Measurements from ENCODE around the gene PCDHGA11. TPM values are rescaled to one million over a fixed set of nuclear protein-coding genes. Genes with fewer than 3 reads are reported as not detected.
"Not testable (repeated sequence)": the region's sequence is repeated elsewhere in the genome, so short reads cannot be mapped to it uniquely, and the experiment has no call there.

Gene PCDHGA11
- total RNA-seq, 2 donors from 2014 or later, result 0.22 TPM; not detected in 1

DNA sequence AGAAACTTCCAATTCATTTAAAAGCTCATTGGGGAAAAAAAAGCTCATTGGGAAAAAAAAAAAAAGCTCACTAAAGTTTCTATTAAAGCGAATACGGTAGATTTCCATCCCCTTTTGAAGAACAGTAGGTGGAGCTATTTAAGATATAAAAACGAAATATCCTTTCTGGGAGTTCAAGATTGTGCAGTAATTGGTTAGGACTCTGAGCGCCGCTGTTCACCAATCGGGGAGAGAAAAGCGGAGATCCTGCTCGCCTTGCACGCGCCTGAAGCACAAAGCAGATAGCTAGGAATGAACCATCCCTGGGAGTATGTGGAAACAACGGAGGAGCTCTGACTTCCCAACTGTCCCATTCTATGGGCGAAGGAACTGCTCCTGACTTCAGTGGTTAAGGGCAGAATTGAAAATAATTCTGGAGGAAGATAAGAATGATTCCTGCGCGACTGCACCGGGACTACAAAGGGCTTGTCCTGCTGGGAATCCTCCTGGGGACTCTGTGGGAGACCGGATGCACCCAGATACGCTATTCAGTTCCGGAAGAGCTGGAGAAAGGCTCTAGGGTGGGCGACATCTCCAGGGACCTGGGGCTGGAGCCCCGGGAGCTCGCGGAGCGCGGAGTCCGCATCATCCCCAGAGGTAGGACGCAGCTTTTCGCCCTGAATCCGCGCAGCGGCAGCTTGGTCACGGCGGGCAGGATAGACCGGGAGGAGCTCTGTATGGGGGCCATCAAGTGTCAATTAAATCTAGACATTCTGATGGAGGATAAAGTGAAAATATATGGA is 9.7 kb downstream of the PCDHGA11 start, which contains the start of gene PCDHGA12:
Gene PCDHGA12 (plus strand): TSS at position 176 of the 782 bp plus-strand sequence. CDS start 253 bp downstream, at position 429.
- Mint-ChIP-seq H3K9me3 (peaks cover 9 to 10% of the 10 kb centered on the region in 2 donors), H3K4me1 (ENCODE audit: low read depth) (peaks cover 21% of the 10 kb centered on the region), H3K4me3 (peak within 1 kb of the TSS; percentile 84 to 87), H3K27ac (peak within 1 kb of the TSS; percentile 77), H3K27me3 (ENCODE audit: low read depth) (peaks cover 68% of the 10 kb centered on the region), H3K36me3 (ENCODE audit: insufficient read depth in 2 of 2) (peaks cover 13 to 23% of the 10 kb centered on the region in 2 donors)
- peak; percentile 53 to 78 for ATAC-seq (replicated peaks in 1 of 2)
- DNase-seq, result peak in 1 of 2 donors; percentile 55

DNA sequence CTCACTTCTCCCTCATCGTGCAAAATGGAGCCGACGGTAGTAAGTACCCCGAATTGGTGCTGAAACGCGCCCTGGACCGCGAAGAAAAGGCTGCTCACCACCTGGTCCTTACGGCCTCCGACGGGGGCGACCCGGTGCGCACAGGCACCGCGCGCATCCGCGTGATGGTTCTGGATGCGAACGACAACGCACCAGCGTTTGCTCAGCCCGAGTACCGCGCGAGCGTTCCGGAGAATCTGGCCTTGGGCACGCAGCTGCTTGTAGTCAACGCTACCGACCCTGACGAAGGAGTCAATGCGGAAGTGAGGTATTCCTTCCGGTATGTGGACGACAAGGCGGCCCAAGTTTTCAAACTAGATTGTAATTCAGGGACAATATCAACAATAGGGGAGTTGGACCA is 10.4 kb downstream of the PCDHGA11 start:
- DNase-seq (peak in 1 of 2 donors; percentile 31), ATAC-seq (replicated peaks in 1 of 2) (peak in 1 of 2 donors; percentile 37)
- H3K27me3 Mint-ChIP-seq (ENCODE audit: low read depth), result peaks cover 63% of the 10 kb centered on the region
- no peak overlapping the region for H3K27ac Mint-ChIP-seq
- H3K4me3 Mint-ChIP-seq, result peak overlapping the region; percentile 84 to 87
- peaks cover 21% of the 10 kb centered on the region for H3K4me1 Mint-ChIP-seq (ENCODE audit: low read depth)
- peaks cover 9 to 10% of the 10 kb centered on the region in 2 donors for H3K9me3 Mint-ChIP-seq
- peaks cover 13 to 23% of the 10 kb centered on the region in 2 donors for H3K36me3 Mint-ChIP-seq (ENCODE audit: insufficient read depth in 2 of 2)

DNA sequence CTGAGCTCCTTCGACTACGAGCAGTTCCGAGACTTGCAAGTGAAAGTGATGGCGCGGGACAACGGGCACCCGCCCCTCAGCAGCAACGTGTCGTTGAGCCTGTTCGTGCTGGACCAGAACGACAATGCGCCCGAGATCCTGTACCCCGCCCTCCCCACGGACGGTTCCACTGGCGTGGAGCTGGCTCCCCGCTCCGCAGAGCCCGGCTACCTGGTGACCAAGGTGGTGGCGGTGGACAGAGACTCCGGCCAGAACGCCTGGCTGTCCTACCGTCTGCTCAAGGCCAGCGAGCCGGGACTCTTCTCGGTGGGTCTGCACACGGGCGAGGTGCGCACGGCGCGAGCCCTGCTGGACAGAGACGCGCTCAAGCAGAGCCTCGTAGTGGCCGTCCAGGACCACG is 11.5 kb downstream of the PCDHGA11 start:
- peaks cover 59% of the 10 kb centered on the region for H3K27me3 Mint-ChIP-seq (ENCODE audit: low read depth)
- DNase-seq; H3K9me3 Mint-ChIP-seq; H3K27ac Mint-ChIP-seq; H3K4me3 Mint-ChIP-seq; ATAC-seq (replicated peaks in 1 of 2): not testable (repeated sequence)
- peaks cover 13 to 23% of the 10 kb centered on the region in 2 donors for H3K36me3 Mint-ChIP-seq (ENCODE audit: insufficient read depth in 2 of 2)
- peaks cover 21% of the 10 kb centered on the region for H3K4me1 Mint-ChIP-seq (ENCODE audit: low read depth)

DNA sequence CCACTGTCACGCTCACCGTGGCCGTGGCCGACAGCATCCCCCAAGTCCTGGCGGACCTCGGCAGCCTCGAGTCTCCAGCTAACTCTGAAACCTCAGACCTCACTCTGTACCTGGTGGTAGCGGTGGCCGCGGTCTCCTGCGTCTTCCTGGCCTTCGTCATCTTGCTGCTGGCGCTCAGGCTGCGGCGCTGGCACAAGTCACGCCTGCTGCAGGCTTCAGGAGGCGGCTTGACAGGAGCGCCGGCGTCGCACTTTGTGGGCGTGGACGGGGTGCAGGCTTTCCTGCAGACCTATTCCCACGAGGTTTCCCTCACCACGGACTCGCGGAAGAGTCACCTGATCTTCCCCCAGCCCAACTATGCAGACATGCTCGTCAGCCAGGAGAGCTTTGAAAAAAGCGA is 11.9 kb downstream of the PCDHGA11 start:
- H3K4me1 Mint-ChIP-seq (ENCODE audit: low read depth), result peaks cover 21% of the 10 kb centered on the region
- H3K9me3 Mint-ChIP-seq; ATAC-seq (replicated peaks in 1 of 2); DNase-seq; H3K4me3 Mint-ChIP-seq; H3K27ac Mint-ChIP-seq: not testable (repeated sequence)
- peaks cover 58% of the 10 kb centered on the region for H3K27me3 Mint-ChIP-seq (ENCODE audit: low read depth)
- peaks cover 13 to 23% of the 10 kb centered on the region in 2 donors for H3K36me3 Mint-ChIP-seq (ENCODE audit: insufficient read depth in 2 of 2)

DNA sequence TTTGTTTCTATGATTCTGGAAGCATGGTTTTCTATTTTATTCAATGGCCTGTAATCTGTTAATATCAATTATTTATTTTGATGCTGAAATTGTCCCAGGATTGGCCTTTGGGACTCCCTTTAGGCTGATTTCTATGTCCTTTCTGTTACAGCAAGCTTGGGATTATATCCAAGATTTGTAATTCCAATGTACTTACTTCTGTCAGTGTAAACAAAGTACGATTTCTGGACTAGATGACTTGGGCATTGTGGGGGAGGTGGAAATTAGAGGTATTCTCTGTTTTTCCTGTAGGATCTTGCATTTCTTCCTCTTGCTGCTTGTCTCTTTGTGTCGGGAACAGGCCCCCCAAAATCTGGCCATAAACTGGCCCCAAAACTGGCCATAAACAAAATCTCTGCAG is 13.2 kb downstream of the PCDHGA11 start:
- Mint-ChIP-seq H3K9me3 (peaks cover 6 to 10% of the 10 kb centered on the region in 2 donors), H3K4me1 (ENCODE audit: low read depth) (peaks cover 21% of the 10 kb centered on the region), H3K36me3 (ENCODE audit: insufficient read depth in 2 of 2) (peaks cover 13 to 20% of the 10 kb centered on the region in 2 donors), H3K27ac (no peak overlapping the region), H3K27me3 (ENCODE audit: low read depth) (peaks cover 48% of the 10 kb centered on the region), H3K4me3 (no peak overlapping the region)
- DNase-seq (no peak), ATAC-seq (replicated peaks in 1 of 2) (no peak)

DNA sequence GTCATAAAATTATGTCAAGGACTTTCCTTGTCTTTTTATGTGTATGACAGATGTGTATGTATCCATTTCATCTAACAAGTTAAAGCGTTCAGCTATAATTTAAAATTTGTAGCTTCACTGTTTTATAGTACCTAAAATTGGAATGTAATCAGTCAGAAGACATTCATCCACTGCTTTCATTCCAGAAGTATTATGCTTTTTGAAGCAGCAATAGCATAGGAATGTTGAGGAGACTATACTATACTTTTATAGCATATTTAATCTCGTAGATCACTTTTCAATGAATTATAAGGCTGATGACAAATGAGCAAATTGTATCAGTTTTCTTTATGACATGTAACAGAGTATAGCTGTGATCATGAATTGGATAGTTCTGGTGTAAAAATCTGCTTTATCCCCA is 16.4 kb downstream of the PCDHGA11 start:
- ATAC-seq (replicated peaks in 1 of 2), result no peak
- Mint-ChIP-seq H3K36me3 (ENCODE audit: insufficient read depth in 2 of 2) (peaks cover 3 to 10% of the 10 kb centered on the region in 2 donors), H3K27me3 (ENCODE audit: low read depth) (peaks cover 30% of the 10 kb centered on the region), H3K4me3 (no peak overlapping the region), H3K27ac (no peak overlapping the region), H3K9me3 (peaks cover 3% of the 10 kb centered on the region in 2 donors), H3K4me1 (ENCODE audit: low read depth) (peaks cover under 1% of the 10 kb centered on the region)
- DNase-seq, result no peak

DNA sequence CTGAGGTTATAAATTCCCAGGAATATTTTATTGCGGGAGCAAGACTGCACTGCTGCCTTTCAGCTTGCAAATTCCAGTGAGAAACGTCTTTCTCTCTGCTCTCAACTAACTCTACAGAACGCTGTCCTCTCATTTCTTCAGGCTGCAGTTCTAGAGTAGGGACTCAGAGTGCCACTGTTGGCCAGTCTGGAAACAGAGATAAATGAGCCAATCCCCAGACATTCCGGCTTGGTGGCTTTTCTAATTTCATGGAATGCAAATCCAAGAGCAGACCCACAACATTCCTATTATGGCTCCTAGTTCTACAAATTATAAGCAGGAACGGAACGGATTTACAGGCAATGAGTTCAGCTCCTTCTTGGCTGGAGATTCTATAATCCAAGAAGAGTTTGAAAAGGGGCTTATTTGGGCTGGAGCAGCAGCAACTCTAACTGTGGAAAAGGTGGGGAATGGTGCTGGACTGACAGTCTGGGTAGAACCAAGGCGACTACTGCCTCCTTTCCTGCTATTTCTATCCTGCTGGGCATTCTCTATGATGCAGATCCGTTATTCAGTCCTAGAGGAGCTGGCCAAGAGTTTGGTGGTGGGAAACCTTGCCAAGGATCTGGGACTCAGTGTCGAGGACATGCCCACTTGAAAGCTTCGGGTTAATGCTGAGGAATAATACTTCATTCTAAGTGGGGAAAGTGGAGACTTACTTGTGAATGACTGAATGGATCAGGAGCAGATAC is 18.7 kb downstream of the PCDHGA11 start:
- no peak for ATAC-seq (replicated peaks in 1 of 2)
- Mint-ChIP-seq H3K36me3 (ENCODE audit: insufficient read depth in 2 of 2) (peaks cover 0 to 3% of the 10 kb centered on the region in 2 donors), H3K27me3 (ENCODE audit: low read depth) (peaks cover 18% of the 10 kb centered on the region), H3K27ac (no peak overlapping the region), H3K4me3 (no peak overlapping the region), H3K9me3 (peaks cover 2 to 4% of the 10 kb centered on the region in 2 donors), H3K4me1 (ENCODE audit: low read depth) (no peaks in the 10 kb centered on the region)
- DNase-seq, result no peak

DNA sequence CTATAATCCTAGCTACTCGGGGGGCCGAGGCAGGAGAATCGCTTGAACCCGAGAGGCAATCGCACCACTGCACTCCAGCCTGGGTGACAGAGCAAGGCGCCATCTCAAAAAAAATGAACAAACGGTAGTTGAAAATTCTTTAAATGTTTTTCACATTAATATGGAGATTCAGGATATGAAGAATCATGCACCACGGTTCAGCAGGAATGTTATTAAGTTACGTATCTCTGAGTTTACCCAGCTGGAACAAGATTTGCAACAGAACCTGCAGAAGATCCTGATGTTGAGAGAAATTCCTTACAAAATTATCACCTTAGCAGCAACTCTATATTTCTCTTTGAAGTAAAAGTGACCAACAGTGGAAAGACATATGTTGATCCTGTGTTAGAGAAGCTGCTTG is 19.5 kb downstream of the PCDHGA11 start:
- Mint-ChIP-seq H3K27ac (no peak overlapping the region), H3K9me3 (peaks cover 2 to 4% of the 10 kb centered on the region in 2 donors), H3K4me1 (ENCODE audit: low read depth) (no peaks in the 10 kb centered on the region), H3K36me3 (ENCODE audit: insufficient read depth in 2 of 2) (peaks cover 0 to 3% of the 10 kb centered on the region in 2 donors), H3K4me3 (no peak overlapping the region), H3K27me3 (ENCODE audit: low read depth) (peaks cover 24% of the 10 kb centered on the region)
- DNase-seq, result no peak
- no peak for ATAC-seq (replicated peaks in 1 of 2)

DNA sequence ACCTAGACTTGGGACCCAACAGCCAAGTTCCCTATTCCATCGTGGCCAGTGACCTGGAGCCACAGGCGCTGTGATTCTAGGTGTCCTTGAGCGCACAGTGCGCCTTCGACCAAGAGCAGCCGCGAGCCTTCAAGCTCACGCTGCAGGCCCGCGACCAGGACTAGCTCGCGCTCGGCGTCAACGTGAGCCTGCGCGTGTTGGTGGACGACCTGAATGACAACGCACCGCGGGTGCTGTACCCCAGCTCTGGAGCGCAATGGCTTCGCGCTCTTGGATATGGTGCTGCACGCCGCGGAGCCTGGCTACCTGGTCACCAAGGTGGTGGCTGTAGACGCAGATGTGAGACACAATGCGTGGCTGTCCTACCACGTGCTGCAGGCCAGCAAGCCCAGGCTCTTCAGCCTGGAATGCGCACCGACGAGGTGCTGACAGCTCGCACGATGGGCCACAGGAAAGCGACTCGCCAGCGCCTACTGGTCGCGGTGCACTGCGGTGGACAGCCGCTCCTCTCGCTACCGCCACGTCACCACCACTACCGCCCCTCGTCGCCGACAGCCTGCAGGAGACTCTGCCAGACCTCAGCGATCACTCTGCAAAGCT is 20.8 kb downstream of the PCDHGA11 start:
- no peak overlapping the region for H3K27ac Mint-ChIP-seq
- peaks cover 2 to 4% of the 10 kb centered on the region in 2 donors for H3K9me3 Mint-ChIP-seq
- no peak for ATAC-seq (replicated peaks in 1 of 2)
- H3K27me3 Mint-ChIP-seq (ENCODE audit: low read depth), result peaks cover 22% of the 10 kb centered on the region
- peaks cover 0 to 3% of the 10 kb centered on the region in 2 donors for H3K36me3 Mint-ChIP-seq (ENCODE audit: insufficient read depth in 2 of 2)
- H3K4me1 Mint-ChIP-seq (ENCODE audit: low read depth), result no peaks in the 10 kb centered on the region
- no peak overlapping the region for H3K4me3 Mint-ChIP-seq
- no peak for DNase-seq

DNA sequence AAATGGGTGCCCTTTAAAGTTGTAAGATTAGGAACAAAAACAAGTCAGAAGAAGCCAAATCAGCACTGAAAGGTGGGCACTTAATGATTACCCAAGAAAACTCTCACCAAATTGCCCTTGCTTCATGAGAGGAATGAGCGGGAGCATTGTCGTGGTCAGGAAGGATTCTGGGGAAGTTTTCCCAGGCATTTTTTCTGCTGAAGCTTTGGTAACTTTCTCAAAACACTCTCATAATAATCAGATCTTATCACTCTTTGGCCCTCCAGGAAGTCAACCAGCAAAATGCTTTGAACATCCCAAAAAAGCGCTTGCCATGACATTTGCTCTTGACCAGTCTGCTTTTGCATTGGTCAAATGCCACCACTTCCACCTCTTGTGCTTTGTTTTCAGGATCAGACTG is 44.5 kb downstream of the PCDHGA11 start:
- Mint-ChIP-seq H3K4me1 (ENCODE audit: low read depth) (no peaks in the 10 kb centered on the region), H3K27me3 (ENCODE audit: low read depth) (peaks cover 6% of the 10 kb centered on the region), H3K9me3 (no peaks in the 10 kb centered on the region), H3K4me3 (no peak overlapping the region), H3K36me3 (ENCODE audit: insufficient read depth in 2 of 2) (no peaks in the 10 kb centered on the region), H3K27ac (no peak overlapping the region)
- ATAC-seq (replicated peaks in 1 of 2) (no peak), DNase-seq (no peak)

All from activated T-cell treated with anti-CD3 and anti-CD28 coated beads, Interleukin-2, amount 50 U/mL, for 72 hours (primary cell).